ENCODE results near the gene CWH43.
"Not testable (repeated sequence)": the region's sequence is repeated elsewhere in the genome, so short reads cannot be mapped to it uniquely, and the experiment has no call there.

Gene CWH43

DNA sequence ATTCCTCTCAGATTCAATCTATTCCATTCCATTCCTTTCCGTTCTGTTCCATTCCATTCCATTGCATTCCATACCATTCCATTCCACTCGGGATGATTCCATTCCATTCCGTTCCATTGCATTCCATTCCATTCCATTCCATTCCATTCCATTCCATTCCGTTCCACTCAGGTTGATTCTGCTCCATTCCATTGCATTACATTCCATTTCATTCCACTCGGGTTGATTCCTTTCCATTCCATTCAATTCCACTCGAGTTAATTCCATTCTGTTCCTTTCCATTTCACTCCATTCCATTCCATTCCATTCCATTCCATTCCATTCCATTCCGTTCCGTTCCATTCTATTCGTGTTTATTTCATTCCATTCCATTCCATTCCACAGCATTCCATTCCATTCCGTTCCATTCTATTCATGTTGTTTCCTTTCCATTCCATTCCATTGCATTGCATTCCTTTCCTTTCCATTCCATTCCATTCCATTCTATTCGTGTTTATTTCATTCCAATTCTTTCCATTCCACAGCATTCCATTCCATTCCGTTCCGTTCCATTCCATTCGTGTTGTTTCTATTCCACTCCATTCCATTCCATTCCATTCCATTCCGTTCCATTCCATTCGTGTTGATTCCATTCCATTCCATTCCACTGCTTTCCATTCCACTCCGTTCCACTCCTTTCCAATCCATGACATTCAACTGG, 118.3 kb downstream of the CWH43 start:
- H3K4me1 ChIP-seq (ENCODE audit: control insufficient read depth, insufficient read depth, low read length, poor library complexity, severe bottlenecking); H3K27me3 ChIP-seq (replicated peaks; ENCODE audit: control insufficient read depth, insufficient read depth, low read length, poor library complexity, severe bottlenecking); H3K36me3 ChIP-seq (ENCODE audit: control insufficient read depth, insufficient read depth, low read length); DNase-seq; H3K27ac ChIP-seq (ENCODE audit: insufficient read depth, low read length, poor library complexity, severe bottlenecking); H3K4me3 ChIP-seq (ENCODE audit: insufficient read depth, low read depth, low read length, poor library complexity, severe bottlenecking): not testable (repeated sequence)
- H3K9me3 ChIP-seq (ENCODE audit: control insufficient read depth, low read length): peaks cover 30% of the 10 kb centered on the region

GRCh38 chr4:49105248-49105904, 119.3 kb downstream of the CWH43 start:
- H3K4me1 ChIP-seq (ENCODE audit: control insufficient read depth, insufficient read depth, low read length, poor library complexity, severe bottlenecking); H3K27ac ChIP-seq (ENCODE audit: insufficient read depth, low read length, poor library complexity, severe bottlenecking); H3K36me3 ChIP-seq (ENCODE audit: control insufficient read depth, insufficient read depth, low read length); H3K27me3 ChIP-seq (replicated peaks; ENCODE audit: control insufficient read depth, insufficient read depth, low read length, poor library complexity, severe bottlenecking); DNase-seq; H3K4me3 ChIP-seq (ENCODE audit: insufficient read depth, low read depth, low read length, poor library complexity, severe bottlenecking): not testable (repeated sequence)
- peaks cover 26% of the 10 kb centered on the region for H3K9me3 ChIP-seq (ENCODE audit: control insufficient read depth, low read length)

DNA sequence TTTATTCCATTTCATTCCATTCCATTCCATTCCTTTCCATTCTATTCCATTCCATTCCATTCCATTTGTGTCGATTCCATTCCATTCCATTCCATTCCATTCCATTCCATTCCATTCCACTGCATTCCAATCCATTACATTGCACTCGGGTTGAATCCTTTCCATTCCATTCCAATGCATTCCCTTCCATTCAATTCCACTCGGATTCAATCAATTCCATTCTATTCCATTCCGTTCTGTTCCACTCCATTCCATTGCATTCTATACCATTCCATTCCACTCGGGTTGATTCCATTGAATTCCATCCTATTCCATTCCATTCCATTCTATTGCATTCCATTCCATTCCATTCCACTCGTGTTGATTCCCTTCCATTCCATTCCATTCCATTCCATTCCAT, 121.2 kb downstream of the CWH43 start:
- not testable (repeated sequence) for DNase-seq; H3K36me3 ChIP-seq (ENCODE audit: control insufficient read depth, insufficient read depth, low read length); H3K27ac ChIP-seq (ENCODE audit: insufficient read depth, low read length, poor library complexity, severe bottlenecking); H3K4me3 ChIP-seq (ENCODE audit: insufficient read depth, low read depth, low read length, poor library complexity, severe bottlenecking); H3K4me1 ChIP-seq (ENCODE audit: control insufficient read depth, insufficient read depth, low read length, poor library complexity, severe bottlenecking); H3K27me3 ChIP-seq (replicated peaks; ENCODE audit: control insufficient read depth, insufficient read depth, low read length, poor library complexity, severe bottlenecking)
- peaks cover 29% of the 10 kb centered on the region for H3K9me3 ChIP-seq (ENCODE audit: control insufficient read depth, low read length)

DNA sequence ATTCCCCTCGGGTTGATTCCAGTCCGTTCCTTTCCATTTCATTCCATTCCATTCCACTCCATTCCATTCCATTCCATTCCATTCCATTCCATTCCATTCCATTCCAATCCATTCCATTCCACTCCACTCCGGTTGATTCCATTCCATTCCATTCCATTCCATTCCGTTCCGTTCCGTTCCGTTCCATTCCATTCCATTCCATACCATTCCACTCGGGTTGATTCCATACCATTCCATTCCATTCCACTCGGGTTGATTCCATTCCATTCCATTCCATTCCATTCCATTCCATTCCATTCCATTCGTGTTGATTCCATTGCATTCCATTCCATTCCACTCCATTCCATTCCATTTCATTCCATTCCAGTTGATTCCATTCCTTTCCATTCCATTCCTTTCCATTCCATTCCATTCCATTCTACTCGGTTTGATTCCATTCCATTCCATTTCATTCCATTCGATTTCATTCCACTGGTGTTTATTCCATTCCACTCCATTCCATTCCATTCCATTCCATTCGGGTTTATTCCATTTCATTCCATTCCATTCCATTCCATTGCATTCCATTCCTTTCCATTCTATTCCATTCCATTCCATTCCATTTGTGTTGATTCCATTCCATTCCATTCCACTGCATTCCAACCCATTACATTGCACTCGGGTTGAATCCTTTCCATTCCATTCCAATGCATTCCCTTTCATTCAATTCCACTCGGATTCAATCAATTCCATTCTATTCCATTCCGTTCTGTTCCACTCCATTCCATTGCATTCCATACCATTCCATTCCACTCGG, 122.3 kb downstream of the CWH43 start:
- H3K27me3 ChIP-seq (replicated peaks; ENCODE audit: control insufficient read depth, insufficient read depth, low read length, poor library complexity, severe bottlenecking); H3K4me1 ChIP-seq (ENCODE audit: control insufficient read depth, insufficient read depth, low read length, poor library complexity, severe bottlenecking); H3K4me3 ChIP-seq (ENCODE audit: insufficient read depth, low read depth, low read length, poor library complexity, severe bottlenecking); DNase-seq; H3K27ac ChIP-seq (ENCODE audit: insufficient read depth, low read length, poor library complexity, severe bottlenecking); H3K36me3 ChIP-seq (ENCODE audit: control insufficient read depth, insufficient read depth, low read length): not testable (repeated sequence)
- H3K9me3 ChIP-seq (ENCODE audit: control insufficient read depth, low read length): peaks cover 21% of the 10 kb centered on the region

- not testable (repeated sequence) for H3K27ac ChIP-seq (ENCODE audit: insufficient read depth, low read length, poor library complexity, severe bottlenecking); H3K4me1 ChIP-seq (ENCODE audit: control insufficient read depth, insufficient read depth, low read length, poor library complexity, severe bottlenecking); H3K4me3 ChIP-seq (ENCODE audit: insufficient read depth, low read depth, low read length, poor library complexity, severe bottlenecking); H3K36me3 ChIP-seq (ENCODE audit: control insufficient read depth, insufficient read depth, low read length); DNase-seq; H3K27me3 ChIP-seq (replicated peaks; ENCODE audit: control insufficient read depth, insufficient read depth, low read length, poor library complexity, severe bottlenecking)
- H3K9me3 ChIP-seq (ENCODE audit: control insufficient read depth, low read length): peaks cover 22% of the 10 kb centered on the region
These were observed 123.6 kb downstream of the CWH43 start for GRCh38 chr4:49109567-49110166.

- not testable (repeated sequence) for H3K36me3 ChIP-seq (ENCODE audit: control insufficient read depth, insufficient read depth, low read length)
- peaks cover 26% of the 10 kb centered on the region for H3K9me3 ChIP-seq (ENCODE audit: control insufficient read depth, low read length)
These were observed 124.5 kb downstream of the CWH43 start for GRCh38 chr4:49110579-49110978.

More at GRCh38 chr4:49110579-49110978, 124.5 kb downstream of the CWH43 start:
- not testable (repeated sequence) for H3K4me1 ChIP-seq (ENCODE audit: control insufficient read depth, insufficient read depth, low read length, poor library complexity, severe bottlenecking); H3K27ac ChIP-seq (ENCODE audit: insufficient read depth, low read length, poor library complexity, severe bottlenecking); H3K27me3 ChIP-seq (replicated peaks; ENCODE audit: control insufficient read depth, insufficient read depth, low read length, poor library complexity, severe bottlenecking); H3K4me3 ChIP-seq (ENCODE audit: insufficient read depth, low read depth, low read length, poor library complexity, severe bottlenecking); DNase-seq

All from effector memory CD4-positive, alpha-beta T cell (primary cell).